Calu3 (cell line): Measurements from ENCODE around the gene PKM. TPM values are rescaled to one million over a fixed set of nuclear protein-coding genes. Genes with fewer than 3 reads are reported as not detected.
A peak's percentile ranks its signal among the peaks of the same experiment; 100 is the strongest.

ENCODE experiments used
- BruUV-seq: library from RNA; stranded (reverse); fragments of 400-500 nt; replicated peaks from 2 replicates; lab custom pipeline; 2021; lab: Mats Ljungman, UMichigan
- CTCF ChIA-PET: fragments of 300-600 bp; sonication (Branson Sonifier 250); formaldehyde crosslinking; loops from one replicate; lab custom pipeline; 2022; ENCODE audit warnings: antibody characterized with exemption; lab: Charles Lee
- DNase-seq: peaks from one replicate; pipeline ENCODE4 v3.0.0; 2022
- H3K27ac Mint-ChIP-seq: one replicate; pipeline ENCODE4 v1.8.0; 2022; ENCODE audit warnings: mixed read lengths; ENCODE audit not compliant: unreplicated experiment
- H3K27me3 Mint-ChIP-seq: one replicate; pipeline ENCODE4 v1.8.0; 2022; ENCODE audit warnings: mixed read lengths; ENCODE audit not compliant: unreplicated experiment
- H3K36me3 Mint-ChIP-seq: one replicate; pipeline ENCODE4 v1.8.0; 2022; ENCODE audit warnings: mild to moderate bottlenecking, moderate library complexity, mixed read lengths; ENCODE audit not compliant: insufficient read depth, unreplicated experiment
- H3K4me1 Mint-ChIP-seq: one replicate; pipeline ENCODE4 v1.8.0; 2022; ENCODE audit warnings: mild to moderate bottlenecking, low read depth, mixed read lengths; ENCODE audit not compliant: unreplicated experiment
- H3K4me3 Mint-ChIP-seq: one replicate; pipeline ENCODE4 v1.8.0; 2022; ENCODE audit warnings: mild to moderate bottlenecking, low read depth, moderate library complexity, mixed read lengths; ENCODE audit not compliant: unreplicated experiment
- H3K9me3 Mint-ChIP-seq: one replicate; pipeline ENCODE4 v1.8.0; 2022; ENCODE audit warnings: low read depth, mixed read lengths; ENCODE audit not compliant: unreplicated experiment
- CTCF ChIP-seq: fragments of 200-600 bp; IDR thresholded peaks from one replicate; pipeline ENCODE4 v1.8.0; 2022; ENCODE audit warnings: antibody characterized with exemption; ENCODE audit not compliant: unreplicated experiment
- intact Hi-C: fragments of 100-400 bp; cut with micrococcal nuclease; formaldehyde crosslinking; loops from one replicate; pipeline ENCODE4 v1.10.0; 2022; ENCODE audit not compliant: unreplicated experiment
- total RNA-seq: library from RNA; stranded (reverse); gene quantifications from 2 replicates; pipeline ENCODE4 v1.2.3, GENCODE V29; 2022

PKM gene
- total RNA-seq, 1 experiment from 2014 or later, result 1,922 TPM

GRCh38 chr15:72229076-72229946, 1.7 kb downstream of the PKM start:
- Mint-ChIP-seq H3K27ac (peak overlapping the region; percentile 90), H3K36me3 (peaks cover 81% of the 10 kb centered on the region), H3K4me3 (peak overlapping the region; percentile 91), H3K4me1 (peaks cover 54% of the 10 kb centered on the region), H3K9me3 (no peaks in the 10 kb centered on the region), H3K27me3 (no peaks in the 10 kb centered on the region)
- intact Hi-C loops, result loop anchor here (5.0 kb wide), 1 partner anchor 43 kb away; the partner anchor contains the start of gene PARP6
- DNase-seq, result no peak
- CTCF ChIA-PET, result interaction anchor here (0.6 to 1.1 kb wide), 2 partner anchors 10 to 71 kb away, joined by 4 to 5 read pairs; no protein-coding TSS in a partner anchor
- TF ChIP-seq CTCF, result no peak
- no TSS peak for BruUV-seq

- Mint-ChIP-seq H3K27ac (peak overlapping the region; percentile 90), H3K36me3 (peaks cover 93% of the 10 kb centered on the region), H3K27me3 (no peaks in the 10 kb centered on the region), H3K4me1 (peaks cover 62% of the 10 kb centered on the region), H3K4me3 (peak overlapping the region; percentile 91), H3K9me3 (no peaks in the 10 kb centered on the region)
- DNase-seq, result no peak
- intact Hi-C loops, result loop anchor here (5.0 kb wide), 1 partner anchor 45 kb away; the partner anchor contains the start of gene PARP6
- no peak for TF ChIP-seq CTCF
- BruUV-seq, result no TSS peak
- CTCF ChIA-PET, result interaction anchor here (0.6 to 1.9 kb wide), 7 partner anchors 11 to 255 kb away, joined by 3 to 12 read pairs (median 6); no protein-coding TSS in a partner anchor
Measured at GRCh38 chr15:72227720-72228119, 3.3 kb downstream of the PKM start.

GRCh38 chr15:72227192-72227586, 3.8 kb downstream of the PKM start:
- peak overlapping the region; percentile 90 for H3K27ac Mint-ChIP-seq
- CTCF ChIA-PET, result interaction anchor here (0.6 to 1.9 kb wide), 9 partner anchors 10 to 262 kb away, joined by 3 to 12 read pairs (median 7); no protein-coding TSS in a partner anchor

More at GRCh38 chr15:72227192-72227586, 3.8 kb downstream of the PKM start:
- Mint-ChIP-seq H3K36me3 (peaks cover 96% of the 10 kb centered on the region), H3K9me3 (no peaks in the 10 kb centered on the region), H3K4me1 (peaks cover 62% of the 10 kb centered on the region), H3K27me3 (no peaks in the 10 kb centered on the region), H3K4me3 (peak overlapping the region; percentile 91)
- intact Hi-C loops, result loop anchor here (5.0 kb wide), 1 partner anchor 45 kb away; the partner anchor contains the start of gene PARP6
- DNase-seq, result peak; percentile 22
- no peak for TF ChIP-seq CTCF
- BruUV-seq, result no TSS peak
